Kidney epithelial cell (primary cell): ENCODE measurements around the gene ZNF697. TPM values are rescaled to one million over a fixed set of nuclear protein-coding genes. Genes with fewer than 3 reads are reported as not detected.

Experiments used
- DNase-seq: peaks from one replicate; pipeline ENCODE4 v3.0.0-alpha.2; 2010; ENCODE audit warnings: low read depth
- H3K27me3 ChIP-seq: 2 replicates; pipeline ENCODE4 v1.6.0; 2011; ENCODE audit warnings: low read length; ENCODE audit not compliant: control insufficient read depth, insufficient read depth
- H3K36me3 ChIP-seq: 2 replicates; pipeline ENCODE4 v1.5.1; 2011; ENCODE audit warnings: low read length; ENCODE audit not compliant: control insufficient read depth, insufficient read depth
- H3K4me3 ChIP-seq: 2 replicates; pipeline ENCODE4 v1.5.1; 2011; ENCODE audit warnings: low read depth, mild to moderate bottlenecking, control low read depth, low read length
- total RNA-seq: library from RNA; depleted of rRNA; stranded (reverse); fragments of >200 nt; gene quantifications from 2 replicates; pipeline ENCODE4 v1.2.3, GENCODE V29; 2015
- TF ChIP-seq, protein P1 (sequence below): IDR thresholded peaks from 2 replicates; pipeline ENCODE4 v1.5.1; 2011; ENCODE audit warnings: mild to moderate bottlenecking, moderate library complexity, low read length, control low read depth, inconsistent platforms; ENCODE audit not compliant: insufficient read depth, poor library complexity, severe bottlenecking

ZNF697 gene
- total RNA-seq, 1 donor from 2014 or later: 22.4 TPM

DNA sequence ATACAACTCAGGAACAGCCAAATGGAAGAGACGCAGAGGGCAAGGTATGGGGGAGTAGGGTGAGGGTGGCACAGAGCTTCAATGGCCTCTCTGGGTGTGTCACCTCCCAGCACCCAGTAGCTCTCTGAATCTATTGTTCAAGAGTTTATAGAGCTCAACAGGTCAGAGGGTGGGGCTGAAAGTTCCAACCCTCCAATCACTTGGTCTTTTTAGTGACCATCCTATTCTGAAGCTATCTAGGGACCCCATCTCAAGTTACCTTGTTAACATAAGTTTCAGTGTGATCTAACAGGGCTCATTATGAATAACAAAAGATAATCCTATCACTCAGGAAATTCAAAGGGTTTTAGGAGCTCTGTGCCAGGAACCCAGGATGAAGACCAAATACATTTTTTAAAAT lies 31.2 kb upstream of the ZNF697 start:
- TF ChIP-seq, protein P1, sequence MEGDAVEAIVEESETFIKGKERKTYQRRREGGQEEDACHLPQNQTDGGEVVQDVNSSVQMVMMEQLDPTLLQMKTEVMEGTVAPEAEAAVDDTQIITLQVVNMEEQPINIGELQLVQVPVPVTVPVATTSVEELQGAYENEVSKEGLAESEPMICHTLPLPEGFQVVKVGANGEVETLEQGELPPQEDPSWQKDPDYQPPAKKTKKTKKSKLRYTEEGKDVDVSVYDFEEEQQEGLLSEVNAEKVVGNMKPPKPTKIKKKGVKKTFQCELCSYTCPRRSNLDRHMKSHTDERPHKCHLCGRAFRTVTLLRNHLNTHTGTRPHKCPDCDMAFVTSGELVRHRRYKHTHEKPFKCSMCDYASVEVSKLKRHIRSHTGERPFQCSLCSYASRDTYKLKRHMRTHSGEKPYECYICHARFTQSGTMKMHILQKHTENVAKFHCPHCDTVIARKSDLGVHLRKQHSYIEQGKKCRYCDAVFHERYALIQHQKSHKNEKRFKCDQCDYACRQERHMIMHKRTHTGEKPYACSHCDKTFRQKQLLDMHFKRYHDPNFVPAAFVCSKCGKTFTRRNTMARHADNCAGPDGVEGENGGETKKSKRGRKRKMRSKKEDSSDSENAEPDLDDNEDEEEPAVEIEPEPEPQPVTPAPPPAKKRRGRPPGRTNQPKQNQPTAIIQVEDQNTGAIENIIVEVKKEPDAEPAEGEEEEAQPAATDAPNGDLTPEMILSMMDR: no peak
- no peaks in the 10 kb centered on the region for H3K27me3 ChIP-seq
- H3K36me3 ChIP-seq: no peaks in the 10 kb centered on the region
- DNase-seq: no peak
- no peak overlapping the region for H3K4me3 ChIP-seq

DNA sequence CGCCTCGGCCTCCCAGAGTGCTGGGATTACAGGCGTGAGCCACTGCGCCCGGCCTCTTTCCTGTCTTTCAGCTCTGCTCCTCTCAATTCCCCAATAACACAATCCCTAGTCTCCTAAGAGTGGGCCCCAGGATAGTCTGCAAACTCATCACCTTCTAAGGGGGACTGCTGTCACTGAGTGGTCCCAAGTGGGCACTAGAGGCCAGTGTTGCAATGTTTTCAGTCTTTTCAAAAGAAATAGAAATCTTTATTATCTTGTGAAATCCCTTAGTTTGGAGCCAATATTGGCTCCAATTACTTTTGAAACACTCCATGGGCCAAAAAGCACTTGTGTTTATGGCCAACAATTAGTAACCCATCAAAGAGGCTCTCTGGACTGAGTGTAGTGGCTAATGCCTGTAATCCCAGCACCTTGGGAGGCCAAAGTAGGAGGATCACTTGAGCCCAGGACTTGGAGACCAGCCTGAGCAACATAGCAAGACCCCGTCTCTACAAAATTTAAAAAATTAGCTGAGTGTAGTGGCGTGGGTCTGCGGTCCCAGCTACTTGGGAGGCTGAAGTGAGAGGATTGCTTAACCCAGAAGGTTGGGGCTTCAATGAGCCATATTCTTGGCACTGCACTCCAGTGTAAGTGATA lies 28.6 kb upstream of the ZNF697 start:
- H3K4me3 ChIP-seq: no peak overlapping the region
- DNase-seq: no peak
- H3K36me3 ChIP-seq: no peaks in the 10 kb centered on the region
- TF ChIP-seq, protein P1: peak; percentile 20
- no peaks in the 10 kb centered on the region for H3K27me3 ChIP-seq

DNA sequence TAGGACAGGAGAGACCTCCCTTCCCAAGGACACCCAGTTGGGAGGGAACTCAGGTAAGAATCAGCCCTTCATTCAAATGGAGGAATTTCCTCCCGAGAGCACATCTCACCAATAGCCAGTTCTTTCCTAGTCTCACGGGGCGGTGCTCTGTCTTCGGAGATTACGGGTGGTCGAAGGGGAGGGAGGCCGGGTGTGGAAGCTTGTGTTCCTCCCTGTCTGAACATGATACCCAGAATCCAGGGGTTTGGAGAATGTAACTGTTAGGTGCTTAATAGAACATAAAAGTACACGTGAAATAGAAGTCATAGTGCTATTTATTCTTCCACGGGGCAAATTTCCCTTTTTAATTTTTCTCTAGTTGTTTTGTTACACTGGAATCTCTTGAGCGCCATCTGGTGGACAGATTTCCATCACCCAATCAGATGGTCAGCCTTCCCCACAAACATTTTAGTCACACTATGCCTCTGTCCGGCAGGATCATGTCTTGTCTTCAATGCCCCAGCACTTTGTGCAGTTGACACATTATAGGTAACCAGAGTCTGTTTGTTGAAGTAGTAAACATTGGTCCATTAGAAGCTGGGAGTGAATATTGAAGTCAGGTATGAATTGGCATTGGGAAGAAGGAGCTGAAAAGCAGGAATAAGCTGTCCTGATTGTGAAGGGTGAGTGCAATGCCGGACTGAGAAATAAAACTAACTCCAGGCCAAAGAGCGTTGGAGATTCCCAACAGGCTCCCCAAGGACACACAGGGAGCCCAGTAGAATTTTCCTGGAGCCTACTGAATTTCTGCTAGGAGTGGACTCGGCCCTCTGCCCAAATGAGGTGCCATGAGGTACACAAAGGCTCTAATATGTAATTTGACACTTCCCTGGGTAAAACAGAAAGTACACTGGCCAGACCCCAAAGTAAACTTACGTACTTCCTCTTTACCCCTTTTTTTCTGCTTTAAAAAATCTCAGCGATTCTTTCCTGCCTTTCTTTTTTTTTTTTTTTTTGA lies 27.6 kb upstream of the ZNF697 start:
- no peaks in the 10 kb centered on the region for H3K36me3 ChIP-seq
- TF ChIP-seq, protein P1: peak; percentile 73
- peak; percentile 45 for DNase-seq
- no peaks in the 10 kb centered on the region for H3K27me3 ChIP-seq
- H3K4me3 ChIP-seq: peak overlapping the region; percentile 36

DNA sequence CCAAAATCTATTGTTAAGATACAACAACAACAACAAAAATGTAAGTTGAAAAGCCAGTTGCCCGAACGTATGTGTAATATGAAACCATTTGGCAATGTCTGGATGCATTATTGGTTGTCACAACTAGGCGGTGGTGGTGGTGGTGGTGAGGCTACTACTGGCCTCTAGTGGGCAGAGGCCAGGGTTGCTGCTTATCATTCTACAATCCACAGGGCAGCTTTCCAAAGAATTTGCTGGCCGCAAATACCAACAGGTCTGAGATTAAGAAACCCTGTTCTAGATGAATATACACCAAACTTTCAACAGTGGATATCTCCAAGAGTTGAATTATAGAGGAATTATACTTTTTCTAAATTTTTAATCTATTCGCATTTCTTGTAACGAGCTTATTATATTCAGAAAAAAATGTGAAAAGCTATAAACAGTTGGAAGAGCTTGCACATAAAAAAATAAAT lies 26.8 kb upstream of the ZNF697 start:
- Histone ChIP-seq H3K4me3 (no peak overlapping the region), H3K27me3 (no peaks in the 10 kb centered on the region), H3K36me3 (no peaks in the 10 kb centered on the region)
- no peak for DNase-seq
- TF ChIP-seq, protein P1: peak; percentile 79

DNA sequence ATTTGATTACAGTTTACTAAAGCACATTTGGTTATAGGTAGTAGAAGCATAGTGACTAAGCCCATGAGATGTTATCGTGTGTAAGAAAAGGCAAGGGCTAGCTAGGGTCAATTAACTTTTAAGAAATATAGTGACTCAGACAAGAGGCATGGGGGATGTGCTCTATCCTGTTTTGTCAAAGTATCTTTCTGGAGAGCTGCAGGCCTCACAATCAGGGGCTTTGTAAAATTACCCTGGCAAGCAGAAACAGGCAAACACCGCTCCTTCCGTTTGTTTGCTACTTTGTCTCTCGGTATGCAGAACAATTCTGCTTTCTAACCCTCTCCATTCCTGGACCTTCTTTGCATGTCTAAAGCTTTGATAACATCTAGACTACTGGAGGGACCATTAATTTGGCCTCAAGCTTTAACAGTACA lies 26.1 kb upstream of the ZNF697 start:
- TF ChIP-seq, protein P1: no peak
- H3K27me3 ChIP-seq: no peaks in the 10 kb centered on the region
- no peak overlapping the region for H3K4me3 ChIP-seq
- H3K36me3 ChIP-seq: no peaks in the 10 kb centered on the region
- peak; percentile 45 for DNase-seq
